Right forelimb (tissue), 1 donor: ENCODE data around the gene CRB2.
A peak's percentile ranks its signal among the peaks of the same experiment; 100 is the strongest.
"Not testable (repeated sequence)": the region's sequence is repeated elsewhere in the genome, so short reads cannot be mapped to it uniquely, and the experiment has no call there.

Experiments used
- DNase-seq: peaks from one replicate; pipeline ENCODE4 v3.0.0-alpha.2; 2018

The CRB2 gene

GRCh38 chr9:123329329-123329955, 26.6 kb upstream of the CRB2 start:
- DNase-seq, result no peak

- no peak for DNase-seq
Measured at GRCh38 chr9:123331346-123332060, 24.5 kb upstream of the CRB2 start.

DNA sequence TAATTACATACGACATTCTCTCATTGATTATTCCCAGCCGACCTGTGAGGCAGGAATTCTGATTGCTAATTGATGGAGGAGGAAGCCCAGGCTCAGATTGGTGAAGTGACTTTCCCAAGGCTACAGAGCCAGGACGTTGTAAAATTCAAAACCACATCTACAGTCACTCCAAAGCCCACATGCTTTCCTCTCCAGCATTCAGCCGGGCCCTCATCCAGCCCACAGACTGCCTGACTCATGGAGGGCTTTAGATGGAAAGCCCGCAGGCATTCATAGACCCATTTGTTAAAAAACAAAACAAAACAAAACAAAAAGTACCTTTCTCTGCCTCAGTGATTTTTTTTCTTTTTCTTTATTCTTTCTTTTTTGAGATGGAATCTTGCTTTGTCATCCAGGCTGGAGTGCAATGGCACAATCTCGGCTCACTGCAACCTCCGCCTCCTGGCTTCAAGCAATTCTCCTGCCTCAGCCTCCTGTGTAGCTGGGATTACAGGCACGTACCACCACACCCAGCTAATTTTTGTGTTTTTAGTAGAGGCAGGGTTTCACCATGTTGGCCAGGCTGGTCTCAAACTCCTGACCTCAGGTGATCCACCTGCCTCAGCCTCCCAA, 22.8 kb upstream of the CRB2 start:
- not testable (repeated sequence) for DNase-seq

DNA sequence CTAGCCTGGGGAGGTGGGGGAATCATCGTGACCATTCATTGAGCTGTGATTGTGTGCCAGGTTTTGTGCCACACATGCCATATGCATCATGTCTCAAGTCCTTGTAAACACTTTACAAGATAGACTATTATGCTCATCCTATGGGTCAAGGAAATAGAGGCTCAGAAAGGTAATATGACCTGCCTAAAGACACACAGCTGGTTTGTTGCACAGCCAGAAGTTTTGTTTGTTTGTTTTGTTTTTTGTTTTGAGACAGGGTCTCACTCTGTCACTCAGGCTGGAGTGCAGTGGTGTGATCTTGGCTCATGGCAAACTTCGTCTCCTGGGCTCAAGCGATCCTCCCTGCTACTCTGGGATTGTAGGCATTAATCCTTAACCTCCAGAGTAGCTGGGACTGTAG, 21.4 kb upstream of the CRB2 start:
- DNase-seq, result no peak

- peak; percentile 77 for DNase-seq
Measured at GRCh38 chr9:123335193-123335985, 20.6 kb upstream of the CRB2 start.

GRCh38 chr9:123335986-123336329, 20.0 kb upstream of the CRB2 start:
- DNase-seq, result no peak

GRCh38 chr9:123336449-123336848, 19.5 kb upstream of the CRB2 start:
- no peak for DNase-seq

DNA sequence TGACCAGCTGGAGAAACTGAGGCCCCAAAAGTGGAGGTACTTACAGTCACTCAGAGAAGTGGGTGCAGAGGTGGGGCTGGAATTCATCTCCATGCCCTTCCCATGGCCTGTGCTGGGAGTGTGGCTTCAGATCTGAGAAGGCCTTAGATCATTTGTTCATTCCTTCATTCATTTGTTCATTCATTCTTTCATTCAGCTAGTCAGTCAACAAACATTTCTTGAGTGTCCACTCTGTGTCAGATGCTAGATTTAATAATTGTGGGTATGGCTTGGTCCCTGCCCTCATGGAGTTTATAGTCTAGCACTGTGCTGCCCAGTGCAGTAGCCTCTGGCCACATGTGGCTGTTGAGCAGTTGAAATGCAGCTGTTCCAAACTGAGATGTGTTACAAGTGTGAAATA, 19.0 kb upstream of the CRB2 start:
- DNase-seq, result no peak

- no peak for DNase-seq
Measured at GRCh38 chr9:123337971-123338370, 18.0 kb upstream of the CRB2 start.

- peak; percentile 58 for DNase-seq
Measured at GRCh38 chr9:123338710-123339665, 17.0 kb upstream of the CRB2 start.

DNA sequence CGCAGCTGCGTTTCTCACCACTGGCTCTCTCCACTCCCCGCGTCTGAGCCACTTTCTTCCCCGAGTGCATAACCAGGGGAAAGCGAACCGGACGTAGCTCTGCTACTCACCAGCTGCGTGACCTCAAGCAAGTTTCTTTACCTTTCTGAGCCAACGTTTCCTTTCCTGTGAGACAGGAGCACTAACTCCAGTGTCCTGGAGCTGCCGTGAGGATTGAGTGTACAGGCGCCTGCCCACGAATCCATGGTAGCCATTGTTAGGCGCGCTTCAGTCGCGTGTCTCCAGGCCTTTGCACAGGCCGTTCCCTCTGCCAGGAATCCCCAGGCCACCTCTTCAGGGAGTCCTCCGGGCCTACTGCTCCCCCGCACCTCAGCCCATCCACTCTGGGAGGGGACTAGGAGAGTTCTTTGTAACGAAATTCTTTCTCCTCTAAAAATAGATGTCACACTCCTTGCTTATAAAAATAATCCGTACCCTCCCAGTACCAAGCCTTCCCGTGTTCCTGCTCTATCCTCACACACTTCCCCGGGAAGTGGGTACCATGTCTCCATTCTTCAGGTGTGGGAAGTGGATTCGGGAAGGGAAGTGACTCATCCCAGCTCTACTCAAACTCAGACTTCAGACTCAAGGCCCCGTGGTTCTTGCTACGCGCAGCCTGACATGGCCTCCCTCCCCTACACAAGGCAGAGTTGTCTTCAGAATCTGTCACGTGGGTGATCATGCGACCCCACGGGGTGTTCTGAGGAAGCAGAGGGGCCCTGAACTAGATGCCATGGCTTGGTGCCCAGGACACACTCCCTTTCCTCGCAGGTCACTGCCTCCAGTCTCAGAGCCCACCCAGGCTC, 16.1 kb upstream of the CRB2 start:
- no peak for DNase-seq

GRCh38 chr9:123341816-123342215, 14.2 kb upstream of the CRB2 start:
- DNase-seq, result no peak

DNA sequence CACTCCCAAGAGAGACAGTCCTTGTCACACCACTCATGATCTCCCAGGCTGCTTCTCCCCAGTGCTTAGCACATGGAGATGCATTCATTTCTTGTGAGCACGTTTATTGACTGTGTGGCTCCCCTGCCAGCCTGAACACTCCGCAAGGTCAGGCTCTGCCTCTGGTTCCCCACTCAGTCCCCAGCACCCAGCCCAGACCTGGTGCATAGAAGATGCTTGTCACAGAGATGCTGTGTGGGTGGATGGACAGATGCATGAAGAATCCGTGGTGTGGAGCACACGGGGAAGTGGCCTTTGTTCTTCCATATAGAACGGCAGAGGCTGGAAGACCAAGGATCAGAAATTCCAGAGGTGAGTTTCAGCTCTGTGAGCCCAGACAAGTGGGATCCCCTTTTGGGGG, 13.8 kb upstream of the CRB2 start:
- no peak for DNase-seq

DNA sequence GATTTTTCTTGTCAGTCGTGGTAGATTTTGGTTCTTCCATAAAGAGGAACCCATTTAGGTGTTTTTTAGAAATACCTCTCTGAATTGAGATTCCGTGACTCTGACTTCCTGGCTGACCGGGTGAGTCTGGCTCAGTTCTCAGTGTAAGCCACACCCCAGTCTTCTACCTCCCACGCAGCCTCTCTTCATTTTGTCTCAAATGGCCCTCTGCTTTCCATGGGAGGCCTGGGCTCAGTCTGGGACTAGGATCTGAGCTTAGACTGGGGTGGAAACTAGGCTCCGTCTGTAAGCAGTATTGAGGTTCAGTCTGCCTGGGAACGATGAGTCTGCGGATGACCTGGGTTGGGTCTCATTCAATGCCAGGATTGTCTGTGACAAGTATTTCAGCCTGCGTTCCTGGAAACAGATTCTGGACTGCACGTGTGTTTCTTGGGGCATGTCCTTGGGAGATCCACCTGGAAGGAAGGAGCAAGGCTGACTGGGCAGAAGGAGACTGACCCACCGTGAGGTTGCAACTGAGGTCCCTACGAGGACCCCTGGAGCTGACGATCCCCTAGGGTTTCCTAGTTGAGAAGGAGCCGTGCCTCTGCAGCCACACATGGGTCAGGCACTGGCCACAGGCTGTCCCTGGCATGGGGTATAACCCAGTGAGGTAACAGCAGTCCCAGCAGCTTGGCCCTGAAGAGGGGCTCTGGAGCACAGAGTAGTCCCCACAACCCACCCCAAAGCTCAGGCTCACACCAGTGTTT, 12.4 kb upstream of the CRB2 start:
- no peak for DNase-seq

DNA sequence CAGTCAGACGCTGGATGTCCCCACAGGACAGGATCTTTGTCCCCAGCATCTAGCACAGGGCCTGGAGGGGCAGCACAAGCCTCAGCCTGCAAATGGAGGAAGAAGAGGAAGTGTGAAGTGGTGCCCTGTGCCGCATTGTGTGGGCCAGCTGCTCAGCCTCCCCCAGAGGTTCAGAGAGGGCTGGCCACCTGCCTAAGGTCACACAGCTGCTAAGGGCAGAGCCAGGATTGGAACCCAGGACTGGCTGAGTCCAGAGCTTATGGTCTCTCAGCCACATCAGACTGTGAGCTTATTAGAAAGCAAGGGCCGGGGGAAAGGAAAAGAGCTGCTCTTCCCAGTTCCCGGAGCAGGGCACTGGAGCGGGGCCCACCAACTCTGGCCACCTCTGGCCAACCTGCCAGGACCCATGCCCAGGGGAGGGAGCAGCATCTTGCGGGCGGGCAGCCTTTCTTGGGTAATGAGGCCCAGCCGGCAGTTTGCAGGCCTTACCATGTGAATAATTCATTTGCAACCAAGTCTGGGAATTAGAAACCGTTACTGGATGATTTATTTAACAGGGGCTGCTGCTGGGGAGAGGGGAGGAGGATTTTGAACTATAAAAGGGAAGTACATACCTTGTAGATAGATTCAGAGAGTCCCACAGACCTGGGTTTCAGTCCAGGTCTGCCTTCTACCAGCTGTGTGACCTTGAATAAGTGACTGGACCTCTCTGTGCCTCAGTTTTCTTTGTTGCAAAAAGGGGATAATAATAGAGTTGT, 11.6 kb upstream of the CRB2 start:
- DNase-seq, result no peak

- no peak for DNase-seq
Measured at GRCh38 chr9:123345567-123345955, 10.4 kb upstream of the CRB2 start.

GRCh38 chr9:123346026-123346425, 10.0 kb upstream of the CRB2 start:
- no peak for DNase-seq

- DNase-seq, result no peak
Measured at GRCh38 chr9:123346826-123347225, 9.2 kb upstream of the CRB2 start.

DNA sequence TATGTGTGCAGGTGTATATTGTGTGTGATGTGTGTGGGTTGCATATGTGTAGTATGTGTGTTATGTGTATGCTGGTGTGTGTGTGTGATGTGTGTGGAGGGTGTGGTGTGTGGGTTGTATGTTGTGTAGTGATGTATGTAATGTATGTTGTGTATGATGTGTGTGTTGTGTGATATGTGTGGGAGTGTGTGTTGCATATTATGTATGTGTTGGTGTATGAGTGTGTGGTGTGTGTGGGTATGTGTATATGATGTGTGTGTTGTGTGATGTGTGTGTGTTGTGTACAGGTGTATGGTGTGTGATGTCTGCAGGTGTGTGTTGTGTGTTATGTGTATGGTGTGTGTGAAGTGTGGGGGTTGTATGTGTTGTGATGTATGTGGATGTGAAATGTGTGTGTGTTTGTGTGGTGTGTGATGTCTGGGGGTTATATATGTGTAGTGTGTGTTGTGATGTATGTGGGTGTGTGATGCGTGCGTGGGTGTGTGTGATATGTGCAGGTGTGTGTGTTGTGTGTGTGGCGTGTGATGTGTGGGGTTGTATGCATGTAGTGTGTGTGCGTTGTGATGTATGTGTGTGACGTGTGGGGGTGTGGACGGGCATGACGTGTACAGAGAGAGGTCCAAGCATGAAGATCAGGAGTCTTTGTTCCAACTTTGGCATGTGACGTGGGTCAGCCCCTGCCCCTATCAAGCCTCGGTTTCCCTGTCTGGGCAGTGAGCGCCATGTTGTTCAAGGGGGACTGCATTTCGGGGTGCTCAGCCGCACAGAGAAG, 8.5 kb upstream of the CRB2 start:
- no peak for DNase-seq
